Measurements from ENCODE around the gene GPR55.

Gene GPR55

DNA sequence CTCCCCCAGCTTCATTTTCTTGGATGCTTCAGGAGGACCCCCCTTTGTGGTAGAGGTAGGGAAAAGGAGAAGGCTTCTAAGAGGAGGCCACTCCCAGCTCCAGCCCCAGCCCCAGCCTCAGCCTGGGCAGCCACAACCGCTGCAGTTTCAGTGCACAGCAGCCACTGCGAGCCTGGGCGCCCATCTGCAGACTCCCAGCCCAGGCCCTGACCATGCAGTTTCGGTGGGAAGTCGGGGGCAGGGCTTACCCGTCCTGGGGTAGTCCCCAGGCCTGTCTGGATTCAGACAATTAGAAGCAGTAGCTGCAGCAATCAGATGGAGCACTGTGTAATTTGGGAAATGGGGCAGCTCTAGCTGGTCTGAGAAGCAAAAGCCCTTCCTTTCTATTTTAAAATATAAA is 31.7 kb downstream of the GPR55 start (continued):
- TF ChIP-seq ZNF280C (tag by site-specific recombination; IDR thresholded peaks at IDR 0.05), result no peak

DNA sequence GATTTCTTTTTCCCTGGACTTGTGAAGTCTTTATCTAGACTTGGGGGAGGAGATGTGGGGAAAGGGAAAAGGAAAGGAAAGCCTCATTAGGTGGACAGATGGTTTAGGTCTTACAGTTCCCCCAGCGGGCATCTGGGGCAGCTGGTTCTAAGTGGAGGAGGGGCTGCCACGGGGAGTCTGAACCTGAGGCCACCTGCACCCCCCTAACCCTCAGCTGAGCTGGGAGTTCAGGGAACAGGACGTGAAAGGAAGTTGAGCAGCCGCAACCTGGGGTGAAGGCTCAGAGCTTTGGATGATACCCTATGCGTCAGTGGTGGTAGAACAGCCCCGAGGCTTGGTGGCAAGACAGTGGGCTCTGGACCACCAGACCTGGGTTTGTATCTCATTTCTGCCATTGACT is 33.5 kb downstream of the GPR55 start:
- no peaks in the 10 kb centered on the region for H3K9me3 ChIP-seq (ENCODE audit: control insufficient read depth, insufficient read depth, low read depth, low read length)
- no peak overlapping the region for H3K4me3 ChIP-seq (ENCODE audit: low read depth, low read length)
- ChIA-PET POLR2A (no interaction called here), CTCF (interaction anchor here (0.7 to 1.5 kb wide), 4 partner anchors 11 to 96 kb away, joined by 3 to 4 read pairs (median 4); no protein-coding TSS in a partner anchor)
- H3K4me1 ChIP-seq (ENCODE audit: control insufficient read depth, insufficient read depth, low read length), result no peaks in the 10 kb centered on the region
- TF ChIP-seq, protein P1, sequence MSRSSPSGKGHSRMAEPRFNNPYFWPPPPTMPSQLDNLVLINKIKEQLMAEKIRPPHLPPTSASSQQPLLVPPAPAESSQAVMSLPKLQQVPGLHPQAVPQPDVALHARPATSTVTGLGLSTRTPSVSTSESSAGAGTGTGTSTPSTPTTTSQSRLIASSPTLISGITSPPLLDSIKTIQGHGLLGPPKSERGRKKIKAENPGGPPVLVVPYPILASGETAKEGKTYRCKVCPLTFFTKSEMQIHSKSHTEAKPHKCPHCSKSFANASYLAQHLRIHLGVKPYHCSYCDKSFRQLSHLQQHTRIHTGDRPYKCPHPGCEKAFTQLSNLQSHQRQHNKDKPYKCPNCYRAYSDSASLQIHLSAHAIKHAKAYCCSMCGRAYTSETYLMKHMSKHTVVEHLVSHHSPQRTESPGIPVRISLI (tag by site-specific recombination; IDR thresholded peaks at IDR 0.05), result no peak
- TF ChIP-seq, protein P2, sequence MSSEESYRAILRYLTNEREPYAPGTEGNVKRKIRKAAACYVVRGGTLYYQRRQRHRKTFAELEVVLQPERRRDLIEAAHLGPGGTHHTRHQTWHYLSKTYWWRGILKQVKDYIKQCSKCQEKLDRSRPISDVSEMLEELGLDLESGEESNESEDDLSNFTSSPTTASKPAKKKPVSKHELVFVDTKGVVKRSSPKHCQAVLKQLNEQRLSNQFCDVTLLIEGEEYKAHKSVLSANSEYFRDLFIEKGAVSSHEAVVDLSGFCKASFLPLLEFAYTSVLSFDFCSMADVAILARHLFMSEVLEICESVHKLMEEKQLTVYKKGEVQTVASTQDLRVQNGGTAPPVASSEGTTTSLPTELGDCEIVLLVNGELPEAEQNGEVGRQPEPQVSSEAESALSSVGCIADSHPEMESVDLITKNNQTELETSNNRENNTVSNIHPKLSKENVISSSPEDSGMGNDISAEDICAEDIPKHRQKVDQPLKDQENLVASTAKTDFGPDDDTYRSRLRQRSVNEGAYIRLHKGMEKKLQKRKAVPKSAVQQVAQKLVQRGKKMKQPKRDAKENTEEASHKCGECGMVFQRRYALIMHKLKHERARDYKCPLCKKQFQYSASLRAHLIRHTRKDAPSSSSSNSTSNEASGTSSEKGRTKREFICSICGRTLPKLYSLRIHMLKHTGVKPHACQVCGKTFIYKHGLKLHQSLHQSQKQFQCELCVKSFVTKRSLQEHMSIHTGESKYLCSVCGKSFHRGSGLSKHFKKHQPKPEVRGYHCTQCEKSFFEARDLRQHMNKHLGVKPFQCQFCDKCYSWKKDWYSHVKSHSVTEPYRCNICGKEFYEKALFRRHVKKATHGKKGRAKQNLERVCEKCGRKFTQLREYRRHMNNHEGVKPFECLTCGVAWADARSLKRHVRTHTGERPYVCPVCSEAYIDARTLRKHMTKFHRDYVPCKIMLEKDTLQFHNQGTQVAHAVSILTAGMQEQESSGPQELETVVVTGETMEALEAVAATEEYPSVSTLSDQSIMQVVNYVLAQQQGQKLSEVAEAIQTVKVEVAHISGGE (tag by site-specific recombination; conservative IDR thresholded peaks at IDR 0.05; ENCODE audit: low read depth), result no peak
- no peak for TF ChIP-seq ZNF114 (tag by site-specific recombination; IDR thresholded peaks at IDR 0.05)
- no peak for TF ChIP-seq KLF8 (tag by site-specific recombination; IDR thresholded peaks at IDR 0.05)
- TF ChIP-seq KLF7 (tag by site-specific recombination; IDR thresholded peaks at IDR 0.05; ENCODE audit: borderline replicate concordance), result no peak
- no peak for TF ChIP-seq KLF10 (tag by site-specific recombination; IDR thresholded peaks at IDR 0.05)
- no peak for TF ChIP-seq ZNF239 (tag by site-specific recombination; IDR thresholded peaks at IDR 0.05)
- H3K36me3 ChIP-seq (ENCODE audit: control insufficient read depth in 2 of 2, insufficient read depth in 1 of 2, low read length in 2 of 2), result no peaks in the 10 kb centered on the region
- no peak overlapping the region for H3K27ac ChIP-seq (ENCODE audit: extremely low read depth, low read depth, low read length)

GRCh38 chr2:230891064-230891463 is 34.0 kb downstream of the GPR55 start:
- Histone ChIP-seq H3K4me3 (ENCODE audit: low read depth, low read length) (no peak overlapping the region), H3K27ac (ENCODE audit: extremely low read depth, low read depth, low read length) (no peak overlapping the region), H3K9me3 (ENCODE audit: control insufficient read depth, insufficient read depth, low read depth, low read length) (no peaks in the 10 kb centered on the region), H3K36me3 (ENCODE audit: control insufficient read depth in 2 of 2, insufficient read depth in 1 of 2, low read length in 2 of 2) (no peaks in the 10 kb centered on the region), H3K4me1 (ENCODE audit: control insufficient read depth, insufficient read depth, low read length) (no peaks in the 10 kb centered on the region)
- POLR2A ChIA-PET, result no interaction called here
- TF ChIP-seq ZNF624 (tag by site-specific recombination; IDR thresholded peaks at IDR 0.05) (no peak), IKZF3 (tag by site-specific recombination; IDR thresholded peaks at IDR 0.05) (no peak), ZNF37A (tag by site-specific recombination; IDR thresholded peaks at IDR 0.05) (no peak), SP7 (tag by site-specific recombination; IDR thresholded peaks at IDR 0.05) (no peak), ZNF549 (tag by site-specific recombination; IDR thresholded peaks at IDR 0.05) (no peak), GLI4 (tag by site-specific recombination; IDR thresholded peaks at IDR 0.05) (no peak), ZSCAN18 (tag by site-specific recombination; IDR thresholded peaks at IDR 0.05) (no peak), ZNF48 (tag by site-specific recombination; IDR thresholded peaks at IDR 0.05) (no peak), OSR2 (tag by site-specific recombination; IDR thresholded peaks at IDR 0.05) (no peak), ZNF121 (tag by site-specific recombination; IDR thresholded peaks at IDR 0.05) (no peak), ZNF335 (tag by site-specific recombination; conservative IDR thresholded peaks at IDR 0.05) (no peak), ZNF114 (tag by site-specific recombination; IDR thresholded peaks at IDR 0.05) (no peak)
- CTCF ChIA-PET, result interaction anchor here (0.5 to 1.5 kb wide), 5 partner anchors 11 to 97 kb away, joined by 3 to 4 read pairs (median 4); no protein-coding TSS in a partner anchor
